ENCODE data around the gene CAB39L. TPM values are rescaled to one million over a fixed set of nuclear protein-coding genes. Genes with fewer than 3 reads are reported as not detected.

The CAB39L gene
- 1.6 to 2.0 TPM (median 2.0 TPM) in 5 replicates for total RNA-seq (2022; extraction: Qiagen RNA extraction)

DNA sequence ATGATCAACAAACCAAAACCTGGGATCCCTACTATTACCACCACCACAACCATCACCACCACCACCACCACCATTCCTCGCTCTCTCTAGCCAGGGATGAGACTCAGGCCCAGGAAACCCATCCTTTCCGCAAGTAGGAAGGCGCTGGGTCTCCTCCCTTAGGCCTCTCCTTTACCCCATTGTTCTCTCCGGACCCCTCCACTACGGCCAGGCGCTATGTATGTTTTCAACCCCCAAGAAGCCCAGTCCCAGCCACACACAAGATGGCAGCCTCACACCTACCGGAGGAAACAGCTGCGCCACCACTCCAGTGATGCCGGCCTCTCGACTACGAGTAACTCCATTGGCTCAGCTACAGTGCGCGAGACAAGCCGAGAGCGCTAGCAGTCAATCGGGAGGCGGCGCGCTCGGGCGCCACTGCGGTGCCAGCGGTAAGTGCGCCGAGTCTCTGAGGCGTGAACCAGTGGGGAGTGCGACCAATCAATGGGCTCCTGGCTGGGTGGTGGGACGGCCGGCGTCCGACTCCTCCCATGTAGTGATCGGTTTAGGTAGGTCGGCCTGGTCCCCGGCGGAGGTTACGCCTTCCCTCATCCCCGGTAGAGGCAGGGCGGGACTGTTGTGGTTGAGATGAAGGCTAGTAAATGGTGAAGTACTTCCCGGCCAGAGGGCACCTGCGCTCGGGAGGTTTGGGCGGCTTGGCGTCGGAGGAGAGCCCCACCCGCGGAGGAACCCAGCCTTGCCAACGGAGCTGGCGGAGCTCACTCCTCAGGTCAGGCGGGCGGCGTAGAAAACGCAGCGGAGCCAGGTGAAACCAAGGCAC lies at the start of gene CAB39L, which contains the start of gene SETDB2:
TSS of gene CAB39L (minus strand) at position 361 of the 820 bp plus-strand sequence. CDS start 61,154 bp downstream, outside the sequence.
TSS of gene SETDB2 (plus strand) at position 571 of the 820 bp plus-strand sequence. CDS start 7,620 bp downstream, outside the sequence.

Other genes with a start within 250 kb of the CAB39L start
- 0.28 to 0.71 TPM (median 0.41 TPM) in 5 replicates for gene MLNR, start 223.7 kb downstream of the CAB39L start, total RNA-seq (2022; extraction: Qiagen RNA extraction)
- 6.6 to 9.7 TPM (median 7.4 TPM) in 5 replicates for gene CDADC1, start 196.1 kb downstream of the CAB39L start, total RNA-seq (2022; extraction: Qiagen RNA extraction)
- gene SETDB2, start 210 bp upstream of the CAB39L start, total RNA-seq (2022; extraction: Qiagen RNA extraction) = 1.4 to 2.4 TPM (median 2.1 TPM) in 5 replicates
- 5.7 to 7.0 TPM (median 6.6 TPM) in 5 replicates for gene PHF11, start 51.9 kb upstream of the CAB39L start, total RNA-seq (2022; extraction: Qiagen RNA extraction)
- gene RCBTB1, start 141.5 kb upstream of the CAB39L start, total RNA-seq (2022; extraction: Qiagen RNA extraction) = 6.9 to 10.0 TPM (median 8.8 TPM) in 5 replicates
- gene ARL11, start 184.4 kb upstream of the CAB39L start, total RNA-seq (2022; extraction: Qiagen RNA extraction) = not detected in 5 replicates
- gene EBPL, start 247.4 kb upstream of the CAB39L start, total RNA-seq (2022; extraction: Qiagen RNA extraction) = 50.7 to 63.4 TPM (median 62.8 TPM) in 5 replicates

Measured in A549 treated with dexamethasone at 1 μM for 4 hours (cell line).